GM18511 (cell line): ENCODE data around the gene DIO2.

ENCODE experiments used
- ATAC-seq: cut with Tn5 transposase; IDR thresholded peaks from one replicate; pipeline ENCODE4 v1.9.1; 2021; ENCODE audit warnings: mild to moderate bottlenecking, moderate library complexity; ENCODE audit not compliant: unreplicated experiment

DIO2 gene

DNA sequence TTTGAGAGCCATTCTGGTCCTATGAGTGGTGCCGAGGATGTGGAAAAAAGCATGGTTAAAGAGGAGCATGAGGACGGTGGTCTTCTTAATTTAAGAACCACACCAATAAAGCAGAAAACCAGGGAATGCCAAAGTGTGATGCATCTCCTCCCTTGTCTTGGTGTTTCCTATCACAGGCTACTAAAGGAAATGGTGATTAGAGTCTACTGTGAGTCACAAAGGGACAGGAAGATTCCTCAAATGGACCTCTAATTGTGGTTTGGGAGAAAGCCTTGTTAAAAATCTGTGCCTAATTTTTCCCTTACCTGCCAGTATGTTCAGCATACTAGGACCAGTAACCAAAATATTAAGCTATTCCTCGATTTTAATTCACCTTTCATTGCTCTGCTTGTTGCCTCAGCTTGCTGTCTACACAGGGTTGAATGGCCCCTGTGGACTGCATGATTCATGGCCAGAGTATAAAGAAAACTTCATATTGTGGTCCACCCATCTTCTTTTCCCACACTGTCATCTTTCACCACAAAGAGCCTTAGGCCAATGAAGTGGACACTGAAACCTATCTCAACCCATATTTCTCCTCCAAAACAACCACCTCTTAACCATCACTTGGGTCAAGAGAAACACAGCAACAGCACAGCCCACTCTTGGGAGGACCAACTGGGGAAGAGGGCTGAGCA, 38.8 kb downstream of the DIO2 start:
- ATAC-seq: no peak

DNA sequence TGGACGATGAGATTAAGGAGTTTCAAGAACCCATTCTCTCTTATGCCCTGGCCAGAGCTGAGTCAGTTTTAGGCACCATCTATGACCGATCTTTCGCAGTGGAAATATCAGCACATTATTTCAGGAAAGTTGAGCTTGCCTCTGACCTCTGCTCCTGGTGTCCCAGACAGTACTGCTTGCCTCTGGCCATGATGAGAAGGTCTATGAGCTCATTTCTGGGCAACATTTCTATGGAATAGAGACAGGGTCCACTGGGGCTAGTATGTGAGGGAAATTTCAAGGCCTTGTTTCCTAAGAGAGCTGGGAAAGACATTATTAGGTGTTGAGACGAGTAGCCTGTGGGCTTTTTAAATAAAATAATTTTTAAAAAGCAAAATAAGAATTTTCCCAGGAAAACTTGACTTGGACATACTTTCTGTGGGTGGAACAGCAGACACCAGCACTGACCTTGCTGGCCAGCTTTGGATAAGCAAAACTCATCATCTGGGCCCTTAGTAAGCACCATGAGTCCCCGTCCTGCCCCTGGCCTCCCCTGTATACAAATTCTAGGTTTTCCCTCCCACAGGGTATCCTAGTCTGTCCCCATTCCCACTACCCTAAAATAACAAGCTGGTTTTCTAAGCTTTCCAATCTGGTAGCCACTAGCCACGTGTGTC, 43.4 kb downstream of the DIO2 start:
- no peak for ATAC-seq

DNA sequence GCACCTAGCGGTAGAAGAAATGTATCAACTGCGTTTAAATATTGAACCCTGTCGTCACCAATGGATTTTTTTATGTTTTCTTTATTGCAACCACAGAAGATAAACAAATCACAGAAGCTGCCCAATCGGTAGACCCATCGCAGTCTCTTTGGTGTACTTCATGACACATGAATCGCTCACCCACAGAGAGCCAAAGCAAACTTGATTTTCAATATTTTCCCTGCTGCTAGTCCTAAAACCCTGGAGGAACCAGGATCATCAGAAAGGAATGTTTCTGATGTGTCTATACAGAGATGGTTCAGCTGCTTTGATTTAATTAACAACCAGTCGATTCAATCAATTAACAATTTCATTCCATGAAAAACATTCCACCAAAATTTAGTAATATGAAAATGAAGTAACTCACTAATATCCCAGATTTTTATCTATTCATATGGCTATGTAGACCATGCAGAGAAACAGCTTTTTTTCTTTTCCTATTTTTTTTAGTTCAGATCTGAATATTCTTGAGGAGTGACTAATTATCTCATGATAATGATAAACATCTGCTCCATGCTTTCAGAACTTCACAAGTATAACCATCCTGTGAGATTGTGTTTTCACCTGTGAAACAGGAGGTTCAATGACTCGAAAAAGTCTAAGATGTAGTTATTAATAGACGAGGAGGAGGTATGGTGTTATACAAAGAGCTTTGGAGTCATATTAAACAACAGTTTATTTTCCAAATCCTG, 46.1 kb downstream of the DIO2 start:
- no peak for ATAC-seq

DNA sequence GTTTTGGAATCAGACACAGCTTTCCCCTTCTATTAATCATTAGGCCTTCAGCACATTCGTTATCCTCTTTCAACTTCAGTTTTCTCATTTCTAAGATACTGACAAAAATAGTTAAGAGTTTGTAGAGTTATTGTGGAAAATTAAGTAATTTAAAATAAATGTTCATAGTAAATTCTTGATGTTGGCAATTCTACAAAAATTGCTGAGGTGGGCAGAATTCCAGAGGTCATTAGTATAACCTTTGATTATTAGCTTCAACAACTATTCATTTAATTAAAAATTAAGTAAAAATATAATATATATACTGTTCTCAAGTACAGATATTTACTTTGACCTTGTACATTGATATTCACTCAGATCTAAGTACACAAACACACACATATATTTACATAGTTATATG, 58.5 kb downstream of the DIO2 start:
- ATAC-seq: no peak

DNA sequence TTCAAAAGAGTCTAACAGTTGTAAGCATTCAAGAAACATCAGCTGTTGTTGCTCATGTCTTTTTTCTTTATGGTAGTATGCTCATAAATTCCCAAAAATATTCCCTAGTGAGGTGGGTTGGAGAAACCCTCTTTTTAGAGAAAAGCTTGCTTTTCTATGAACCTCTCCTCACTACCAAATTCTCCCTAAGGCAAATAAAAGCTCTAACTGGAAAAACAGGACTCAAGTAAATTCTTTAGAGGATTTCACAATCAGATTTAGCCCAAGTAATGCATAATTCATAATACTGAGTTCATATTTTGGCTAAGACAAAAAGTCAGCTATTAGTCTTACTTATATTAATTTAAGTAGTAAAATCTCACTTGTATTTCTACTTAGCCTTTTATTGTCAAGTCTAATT, 59.1 kb downstream of the DIO2 start:
- no peak for ATAC-seq

DNA sequence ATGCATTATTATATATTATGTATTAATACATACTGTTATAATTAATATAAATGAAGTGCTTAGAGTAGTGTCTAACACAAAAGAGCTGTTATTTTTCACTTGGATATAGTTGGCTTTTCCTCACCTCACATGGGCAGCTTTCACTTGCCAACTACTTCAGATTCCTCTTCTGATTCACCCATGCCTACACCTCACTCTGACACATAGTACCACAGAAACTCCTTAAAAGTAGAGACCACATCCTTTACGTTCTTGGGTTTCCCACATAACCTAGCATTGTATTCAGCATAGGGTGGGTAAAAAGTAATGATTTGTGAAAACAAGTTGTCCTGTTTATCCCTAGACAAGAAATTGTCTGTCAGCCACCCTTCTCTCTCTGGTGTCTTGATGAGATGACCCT, 61.0 kb downstream of the DIO2 start:
- no peak for ATAC-seq
